Caki2 (cell line): ENCODE measurements around the gene PLEKHH1. TPM values are rescaled to one million over a fixed set of nuclear protein-coding genes. Genes with fewer than 3 reads are reported as not detected.
A peak's percentile ranks its signal among the peaks of the same experiment; 100 is the strongest.

Experiments used
- DNase-seq: peaks from one replicate; pipeline ENCODE4 v3.0.0-alpha.2; 2015; ENCODE audit warnings: low read depth
- in situ Hi-C: cut with HindIII; loops from 2 replicates; pipeline ENCODE4 v1.10.0; 2016; ENCODE audit warnings: low sequenced_read_pairs, low pct_unique_long_range_greater_than_20kb, mixed read lengths
- total RNA-seq: library from RNA; depleted of rRNA; stranded (reverse); fragments of >200 nt; shearing (Covaris generic); gene quantifications from 2 replicates; pipeline ENCODE4 v1.2.3, GENCODE V29; 2014; ENCODE audit warnings: low replicate concordance; rRNA removed

PLEKHH1 gene
- total RNA-seq = 0.78 and 9.3 TPM in 2 replicates

DNA sequence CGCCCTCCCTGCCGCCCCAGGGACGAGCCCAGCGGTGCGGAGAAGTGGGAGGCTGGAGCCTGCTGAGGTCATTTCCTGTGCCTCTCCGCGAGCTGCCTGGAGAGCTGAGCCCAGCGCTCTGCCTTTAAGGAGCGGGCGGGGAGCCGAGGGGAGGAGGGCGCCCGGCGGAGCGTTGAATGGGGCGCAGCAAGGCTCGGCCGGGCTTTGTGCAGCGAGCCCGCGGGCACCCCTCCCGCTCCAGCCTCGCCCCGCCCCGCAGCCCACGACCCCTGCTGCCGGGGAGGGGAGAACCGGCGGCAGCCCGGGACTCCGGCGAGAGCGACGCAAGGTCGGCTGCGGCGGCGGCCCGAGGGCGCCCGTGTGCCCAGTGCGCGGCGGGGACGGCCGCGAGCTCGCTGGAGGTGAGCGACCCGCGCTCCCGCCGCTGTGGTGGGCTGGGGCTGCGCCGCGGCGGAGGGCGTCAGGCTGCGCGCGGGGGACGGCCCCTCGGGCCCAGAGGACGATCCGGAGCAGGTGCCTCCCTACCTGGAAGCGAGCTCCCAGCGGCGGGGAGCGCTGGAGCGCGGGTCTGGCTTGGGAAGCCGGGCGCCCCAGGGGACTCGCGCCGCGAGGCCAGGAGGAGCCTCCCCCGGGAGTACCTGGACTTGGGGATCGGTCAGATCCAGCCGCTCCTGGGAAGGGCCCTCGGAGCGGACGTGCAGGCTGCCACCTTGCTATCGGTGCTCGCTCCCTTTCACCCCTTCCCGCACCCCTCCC, at the start of gene PLEKHH1:
PLEKHH1 (plus strand) TSS at position 293 of the 756 bp plus-strand sequence. CDS start 8,578 bp downstream, outside the sequence.
- peak; percentile 72 for DNase-seq
- in situ Hi-C loops = no loop called here

DNA sequence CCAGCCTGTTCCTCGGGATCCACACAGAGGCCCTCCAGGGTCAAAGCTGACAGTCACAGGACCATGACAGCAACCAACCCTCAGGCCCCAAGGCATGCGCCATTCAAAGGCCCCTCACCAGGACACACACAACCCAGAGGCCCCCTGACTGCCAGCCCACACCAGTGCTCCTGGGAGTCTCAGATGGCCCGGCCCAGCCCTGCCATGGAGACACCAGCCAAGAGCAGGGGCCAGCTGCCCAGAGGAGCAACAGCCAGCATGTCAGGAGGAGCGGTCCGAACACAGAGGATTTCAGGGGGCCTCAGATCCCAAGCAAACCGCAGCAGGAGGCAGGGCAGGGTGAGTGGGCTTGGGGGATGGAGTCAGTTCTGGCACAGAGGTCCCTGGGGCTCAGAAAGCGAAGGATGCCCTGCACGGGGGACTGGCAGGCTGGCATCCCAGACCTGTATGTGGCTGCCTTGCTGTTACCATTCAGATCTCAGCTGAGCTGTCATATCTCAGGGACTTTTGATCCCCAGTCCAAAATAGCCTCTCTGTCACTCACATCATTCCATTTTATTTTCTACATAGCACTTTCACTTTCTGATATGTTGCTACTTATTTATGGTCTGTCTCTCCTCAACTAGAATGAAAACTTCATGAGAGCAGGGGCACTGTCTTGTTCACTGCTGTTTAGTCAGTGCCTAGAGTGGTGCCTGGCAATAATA, 49.4 kb upstream of the PLEKHH1 start:
- no peak for DNase-seq
- in situ Hi-C loops = no loop called here

- in situ Hi-C loops = no loop called here
- no peak for DNase-seq
Measured at GRCh38 chr14:67485501-67486095, 47.5 kb upstream of the PLEKHH1 start.

GRCh38 chr14:67486890-67487289, 46.2 kb upstream of the PLEKHH1 start:
- no peak for DNase-seq
- in situ Hi-C loops = no loop called here

DNA sequence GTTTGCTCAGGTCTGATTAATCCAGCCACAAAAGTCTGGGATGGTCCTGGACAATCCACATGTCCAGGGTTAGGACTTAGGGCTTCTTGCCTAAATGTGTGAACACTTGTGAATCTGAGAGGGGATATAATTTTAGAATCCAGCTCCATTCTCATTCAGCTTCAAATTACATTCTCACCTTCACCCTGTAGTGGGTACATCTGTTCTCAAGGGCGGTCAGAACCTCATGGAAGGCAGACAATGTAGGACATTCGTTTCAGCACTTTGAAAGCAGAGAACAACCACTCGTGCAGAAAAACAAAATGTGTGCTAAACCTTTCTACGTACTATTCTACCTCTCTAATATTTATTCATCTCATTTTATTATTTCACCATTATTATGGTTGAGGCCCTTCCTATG, 45.8 kb upstream of the PLEKHH1 start:
- DNase-seq = no peak
- in situ Hi-C loops = no loop called here

GRCh38 chr14:67487937-67488893, 44.9 kb upstream of the PLEKHH1 start, which contains the start of gene TMEM229B:
TSS of gene TMEM229B (minus strand) at chr14:67488721. CDS start at chr14:67473923, 14,798 bp downstream.
- DNase-seq = no peak
- in situ Hi-C loops = no loop called here

DNA sequence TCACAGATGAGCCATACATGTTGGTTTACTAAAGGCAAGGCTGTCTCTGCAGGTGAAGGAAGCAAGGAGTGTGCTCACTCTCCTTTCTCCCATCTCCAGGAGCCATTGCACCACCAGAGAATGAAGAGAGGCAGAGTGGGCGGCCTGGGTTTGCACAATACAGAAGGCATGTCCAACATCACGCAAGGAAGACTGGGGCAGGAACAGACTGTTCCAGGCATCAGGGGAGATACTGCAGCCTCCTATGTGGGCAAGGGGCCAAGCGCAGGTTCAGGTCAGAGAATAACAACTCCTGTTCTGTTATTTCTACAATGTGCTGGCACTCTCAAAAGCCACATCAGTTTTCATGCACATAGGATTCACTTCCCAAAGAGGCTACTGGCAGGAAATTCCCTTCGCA, 42.9 kb upstream of the PLEKHH1 start:
- DNase-seq = no peak
- in situ Hi-C loops = no loop called here

DNA sequence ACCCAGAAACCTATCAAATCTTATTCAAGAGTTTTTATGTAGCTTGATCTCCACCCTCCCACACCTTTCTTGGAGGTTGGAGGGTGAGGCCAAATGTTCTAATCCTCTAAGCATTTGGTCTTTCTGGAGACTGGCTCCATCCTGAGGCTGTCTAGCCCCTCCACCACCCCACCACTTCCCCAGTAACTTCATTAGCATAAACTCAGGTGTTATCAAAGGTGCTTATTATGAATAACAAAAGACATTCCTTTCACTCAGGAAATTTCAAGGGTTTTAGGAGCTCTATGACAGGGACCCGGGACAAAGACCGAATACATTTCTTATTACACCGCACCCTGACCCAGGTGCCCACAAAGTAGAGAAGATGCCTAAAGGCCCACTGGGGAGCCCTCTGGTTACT, 41.8 kb upstream of the PLEKHH1 start:
- in situ Hi-C loops = no loop called here
- no peak for DNase-seq

GRCh38 chr14:67491741-67492507, 41.2 kb upstream of the PLEKHH1 start:
- DNase-seq = no peak

DNA sequence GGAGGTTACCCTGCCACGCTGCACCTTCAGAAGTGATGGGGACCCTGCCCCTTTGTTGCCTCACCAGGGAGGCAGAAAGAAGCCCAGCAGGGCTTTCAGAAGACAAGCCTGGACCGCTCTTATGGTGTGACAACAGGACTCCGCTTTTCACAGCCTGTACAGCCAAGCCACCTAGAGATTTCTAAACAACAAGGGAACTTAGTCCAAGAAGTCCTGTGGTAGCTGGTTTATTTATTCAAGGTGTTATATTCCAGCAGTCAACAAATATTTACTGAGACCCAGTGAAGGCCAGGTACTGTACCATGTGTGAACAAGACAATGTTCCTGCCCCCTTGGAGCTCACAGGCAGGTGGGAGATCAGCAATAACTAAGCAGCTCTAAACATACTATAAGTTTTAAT, 40.6 kb upstream of the PLEKHH1 start:
- DNase-seq = no peak
- in situ Hi-C loops = no loop called here

More at GRCh38 chr14:67491741-67492507, 41.2 kb upstream of the PLEKHH1 start:
- in situ Hi-C loops = no loop called here

GRCh38 chr14:67493092-67493717, 39.9 kb upstream of the PLEKHH1 start:
- in situ Hi-C loops = no loop called here
- DNase-seq = no peak

- in situ Hi-C loops = no loop called here
- no peak for DNase-seq
Measured at GRCh38 chr14:67495827-67496226, 37.3 kb upstream of the PLEKHH1 start.

DNA sequence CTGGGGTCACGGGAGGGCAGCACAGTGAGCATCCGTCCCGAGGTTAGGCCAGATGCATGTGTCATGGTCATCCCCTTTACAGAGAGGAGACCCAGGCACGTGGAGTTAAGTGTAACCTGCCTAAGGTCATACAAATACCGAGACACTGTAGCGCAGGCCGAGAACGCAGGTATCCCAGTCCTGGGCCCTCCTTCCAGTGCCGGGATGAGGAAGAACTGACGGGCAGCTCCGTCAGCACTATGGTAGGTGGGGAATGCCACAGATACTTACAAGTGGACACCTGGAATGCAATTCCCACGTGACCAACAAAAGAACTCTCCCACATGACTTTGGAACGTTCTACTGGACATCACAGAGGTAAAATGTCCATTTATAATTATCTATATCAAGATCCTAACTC, 35.9 kb upstream of the PLEKHH1 start:
- in situ Hi-C loops = no loop called here
- no peak for DNase-seq

DNA sequence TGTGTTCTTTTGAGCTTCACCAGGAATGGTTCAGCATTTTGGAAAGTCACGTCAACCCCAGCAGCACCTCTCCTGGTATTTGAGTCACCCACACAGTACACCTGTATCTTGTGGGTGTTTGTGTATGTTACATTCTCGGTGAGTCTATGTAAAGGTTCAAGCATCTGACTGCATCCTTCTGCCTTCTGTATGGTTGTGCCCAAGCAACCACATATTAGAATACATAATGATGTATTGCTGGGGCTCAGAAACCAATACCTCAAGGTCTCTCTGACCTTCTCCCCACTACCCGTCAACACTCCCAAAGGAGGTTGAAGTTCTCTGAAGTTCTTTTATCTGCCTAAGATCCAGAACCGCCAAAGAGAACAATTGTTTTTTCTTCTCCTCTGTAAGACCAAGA, 35.4 kb upstream of the PLEKHH1 start:
- no peak for DNase-seq
- in situ Hi-C loops = no loop called here

GRCh38 chr14:67500981-67501380, 32.1 kb upstream of the PLEKHH1 start:
- in situ Hi-C loops = no loop called here
- DNase-seq = no peak

DNA sequence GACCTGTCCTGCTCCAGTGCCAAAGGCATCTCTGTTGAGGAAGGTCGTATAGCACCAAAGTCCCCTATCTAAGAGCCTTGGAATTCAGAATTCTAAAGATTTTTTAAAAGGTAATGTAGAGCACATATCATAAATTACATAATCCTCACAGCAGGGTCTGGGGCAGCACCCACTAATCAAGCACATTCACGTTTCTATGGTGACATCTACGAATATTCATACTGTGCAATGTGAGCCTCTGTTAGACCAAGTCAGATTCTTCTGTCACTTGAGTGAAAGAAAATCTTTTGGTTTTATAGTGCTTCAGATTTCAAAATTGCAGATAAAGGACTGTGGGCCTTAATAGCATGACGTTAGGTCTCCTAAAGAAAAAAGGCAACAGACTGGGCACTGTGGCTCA, 31.4 kb upstream of the PLEKHH1 start:
- in situ Hi-C loops = no loop called here
- DNase-seq = no peak

DNA sequence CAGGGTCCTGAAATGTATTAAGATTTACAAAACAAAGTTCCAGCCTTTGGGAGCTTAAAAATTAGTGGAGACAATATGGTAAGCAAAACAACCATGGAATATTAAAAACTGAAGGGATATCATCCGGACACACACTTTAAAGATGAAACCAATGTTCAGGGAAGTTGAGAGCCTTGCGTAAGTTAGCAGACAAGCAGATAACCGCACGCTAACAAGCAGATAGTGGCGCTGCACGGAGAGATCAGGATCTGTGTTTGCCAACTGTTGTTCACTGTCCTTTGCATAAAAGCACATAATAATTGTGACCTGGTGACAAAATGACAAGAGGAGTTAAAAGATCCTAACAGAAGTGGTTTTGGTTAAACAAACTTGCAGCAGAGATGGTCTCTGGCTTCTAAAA, 30.2 kb upstream of the PLEKHH1 start:
- no peak for DNase-seq
- in situ Hi-C loops = no loop called here
